Upper lobe of left lung (tissue), 4 donors: ENCODE results near the gene GALNT14.

Experiments used
- EP300 ChIP-seq, 4 donors: sonication (generic); formaldehyde crosslinking; IDR thresholded peaks; one replicate each; pipeline ENCODE4 v1.5.1; 2017; ENCODE audit warnings: antibody characterized with exemption in 4 of 4, control low read depth in 2 of 4
- POLR2A ChIP-seq, 4 donors: fragments of 450-650 bp; IDR thresholded peaks; one replicate each; pipeline ENCODE4 v1.5.1; 2016 to 2017; ENCODE audit warnings: antibody characterized with exemption in 4 of 4, mild to moderate bottlenecking in 2 of 4
- POLR2AphosphoS5 ChIP-seq, 2 donors: sonication (generic); formaldehyde crosslinking; IDR thresholded peaks; one replicate each; pipeline ENCODE4 v1.5.1; 2017; ENCODE audit warnings: antibody characterized with exemption in 2 of 2
- TF ChIP-seq, protein P1 (sequence below), 6 experiments: fragments of 450-650 bp in 4 of 6; fragments of 200-600 bp in 2 of 6; sonication (generic) in 2 of 6; IDR thresholded peaks; one replicate each; pipeline ENCODE4 v1.5.1; 2016 to 2019; ENCODE audit warnings: antibody characterized with exemption in 6 of 6

GRCh38 chr2:30940839-30941238, 197.4 kb downstream of the GALNT14 start:
- TF ChIP-seq POLR2AphosphoS5 (IDR thresholded peaks at IDR 0.05) (no peak), POLR2A (IDR thresholded peaks at IDR 0.05) (no peak), EP300 (IDR thresholded peaks at IDR 0.05) (no peak)
- TF ChIP-seq, protein P1, sequence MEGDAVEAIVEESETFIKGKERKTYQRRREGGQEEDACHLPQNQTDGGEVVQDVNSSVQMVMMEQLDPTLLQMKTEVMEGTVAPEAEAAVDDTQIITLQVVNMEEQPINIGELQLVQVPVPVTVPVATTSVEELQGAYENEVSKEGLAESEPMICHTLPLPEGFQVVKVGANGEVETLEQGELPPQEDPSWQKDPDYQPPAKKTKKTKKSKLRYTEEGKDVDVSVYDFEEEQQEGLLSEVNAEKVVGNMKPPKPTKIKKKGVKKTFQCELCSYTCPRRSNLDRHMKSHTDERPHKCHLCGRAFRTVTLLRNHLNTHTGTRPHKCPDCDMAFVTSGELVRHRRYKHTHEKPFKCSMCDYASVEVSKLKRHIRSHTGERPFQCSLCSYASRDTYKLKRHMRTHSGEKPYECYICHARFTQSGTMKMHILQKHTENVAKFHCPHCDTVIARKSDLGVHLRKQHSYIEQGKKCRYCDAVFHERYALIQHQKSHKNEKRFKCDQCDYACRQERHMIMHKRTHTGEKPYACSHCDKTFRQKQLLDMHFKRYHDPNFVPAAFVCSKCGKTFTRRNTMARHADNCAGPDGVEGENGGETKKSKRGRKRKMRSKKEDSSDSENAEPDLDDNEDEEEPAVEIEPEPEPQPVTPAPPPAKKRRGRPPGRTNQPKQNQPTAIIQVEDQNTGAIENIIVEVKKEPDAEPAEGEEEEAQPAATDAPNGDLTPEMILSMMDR (IDR thresholded peaks at IDR 0.05) = no peak
